Measurements from ENCODE around the gene MED27.

The MED27 gene

DNA sequence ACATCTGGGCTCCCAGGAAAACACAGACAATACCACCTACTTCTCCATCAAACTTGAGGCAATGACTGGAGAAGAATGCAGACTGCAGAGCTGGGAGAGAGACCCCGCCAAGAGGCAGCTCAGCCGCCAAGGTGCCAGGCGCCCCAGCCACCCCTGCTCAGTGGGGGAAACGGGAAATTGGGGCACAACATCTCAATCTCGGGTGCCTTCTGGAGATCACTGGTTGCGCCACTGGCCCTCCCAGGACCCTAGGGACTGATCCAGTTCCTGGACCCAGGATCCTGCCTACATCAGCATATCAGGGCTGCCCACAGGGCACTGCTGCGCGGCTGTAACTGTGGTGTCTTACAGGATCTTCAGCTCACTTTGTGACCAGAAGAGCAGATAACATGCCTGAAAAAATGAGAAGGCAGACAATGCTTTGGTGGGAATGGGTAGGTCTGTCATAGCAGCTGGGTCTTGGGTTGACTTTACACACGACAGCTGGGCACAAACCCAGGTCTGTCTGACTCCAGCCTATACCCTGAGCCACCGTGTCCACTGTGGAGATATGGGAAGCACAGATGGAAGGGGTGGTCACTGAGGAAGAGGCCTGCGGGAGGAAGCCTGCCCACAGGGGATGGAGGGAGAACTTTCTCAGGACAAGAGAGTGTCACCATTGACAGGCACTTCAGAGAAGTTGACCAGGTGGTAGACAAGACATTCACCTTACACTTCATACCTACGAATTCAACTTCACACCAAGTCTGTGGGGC lies 204.6 kb downstream of the MED27 start:
- Mint-ChIP-seq H3K4me3 (no peak overlapping the region), H3K27ac (no peak overlapping the region), H3K27me3 (ENCODE audit: low read depth) (no peaks in the 10 kb centered on the region), H3K4me1 (ENCODE audit: low read depth) (peaks cover 19% of the 10 kb centered on the region), H3K36me3 (ENCODE audit: low read depth) (no peaks in the 10 kb centered on the region), H3K9me3 (no peaks in the 10 kb centered on the region)
- DNase-seq (ENCODE audit: low spot score), result no peak

DNA sequence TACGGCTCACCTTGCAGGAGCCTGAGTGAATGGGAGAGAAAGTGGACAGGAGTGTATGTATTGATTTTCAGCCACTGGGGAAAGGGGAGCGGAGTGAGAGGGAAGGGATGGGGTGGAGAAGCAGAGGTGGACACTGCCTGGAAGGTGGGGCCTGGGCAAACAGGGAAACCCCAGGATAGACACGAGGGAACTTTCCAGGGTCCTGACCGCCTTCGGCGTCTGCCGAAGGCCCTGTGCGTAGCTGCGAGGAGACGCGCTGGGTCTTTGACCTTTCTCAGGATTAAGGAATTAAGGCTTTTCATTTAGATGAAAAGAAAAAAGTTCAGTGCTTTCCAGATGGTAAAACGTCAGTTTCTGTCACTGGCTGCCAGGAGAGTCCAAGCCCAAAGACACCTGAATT lies 205.2 kb downstream of the MED27 start:
- Mint-ChIP-seq H3K27ac (no peak overlapping the region), H3K9me3 (no peaks in the 10 kb centered on the region), H3K36me3 (ENCODE audit: low read depth) (no peaks in the 10 kb centered on the region), H3K4me1 (ENCODE audit: low read depth) (peaks cover 19% of the 10 kb centered on the region), H3K27me3 (ENCODE audit: low read depth) (no peaks in the 10 kb centered on the region), H3K4me3 (no peak overlapping the region)
- no peak for DNase-seq (ENCODE audit: low spot score)

DNA sequence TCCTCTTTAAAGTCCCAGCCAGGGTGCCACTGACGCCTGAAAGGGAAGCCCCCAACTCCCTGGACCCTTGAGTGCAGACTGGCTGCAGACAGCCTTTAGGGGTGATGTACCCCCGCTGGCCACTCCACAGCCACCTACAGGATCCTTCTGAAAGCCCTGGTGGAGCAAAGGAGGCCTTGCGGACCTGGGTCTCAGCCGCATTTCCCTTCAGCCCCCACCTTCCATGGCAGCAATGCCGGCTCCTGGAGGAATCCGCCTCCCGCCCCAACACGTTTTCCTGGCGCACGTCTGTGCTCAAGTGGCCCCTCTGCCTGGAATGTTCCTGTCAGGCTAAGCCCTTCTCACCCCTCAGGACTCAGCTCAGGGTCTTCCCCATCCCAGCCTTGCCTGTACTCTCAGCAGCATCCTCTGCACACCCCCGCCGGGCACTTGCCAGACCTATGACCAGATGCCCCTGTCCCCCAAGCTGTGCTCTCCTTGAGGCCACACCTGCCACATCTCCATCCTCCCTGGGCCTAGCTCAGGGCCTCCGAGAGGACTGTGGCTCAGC lies 205.7 kb downstream of the MED27 start:
- DNase-seq (ENCODE audit: low spot score), result no peak
- H3K27ac Mint-ChIP-seq, result no peak overlapping the region
- H3K4me1 Mint-ChIP-seq (ENCODE audit: low read depth), result peaks cover 19% of the 10 kb centered on the region
- no peaks in the 10 kb centered on the region for H3K9me3 Mint-ChIP-seq
- no peak overlapping the region for H3K4me3 Mint-ChIP-seq
- no peaks in the 10 kb centered on the region for H3K36me3 Mint-ChIP-seq (ENCODE audit: low read depth)
- H3K27me3 Mint-ChIP-seq (ENCODE audit: low read depth), result no peaks in the 10 kb centered on the region

DNA sequence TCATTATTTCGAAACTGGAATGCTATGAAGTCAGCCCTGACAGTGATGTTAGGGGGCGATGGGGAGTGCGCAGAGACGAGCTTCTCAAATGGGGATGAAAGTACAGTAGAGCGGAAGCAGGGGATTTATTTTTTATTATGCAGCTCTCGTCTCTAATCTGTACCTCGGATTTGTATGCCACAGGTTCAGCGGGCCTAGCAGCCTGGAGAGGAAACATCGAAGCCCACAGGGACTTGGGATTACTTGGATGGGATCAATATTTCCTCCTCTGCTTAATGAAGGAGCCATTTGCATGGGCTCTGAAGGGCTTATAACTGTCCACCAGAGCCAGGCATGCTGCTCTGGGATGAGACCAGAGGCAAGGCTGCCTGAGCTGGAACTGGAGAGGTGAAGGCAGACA lies 206.3 kb downstream of the MED27 start:
- Mint-ChIP-seq H3K36me3 (ENCODE audit: low read depth) (no peaks in the 10 kb centered on the region), H3K4me3 (no peak overlapping the region), H3K9me3 (no peaks in the 10 kb centered on the region), H3K4me1 (ENCODE audit: low read depth) (peaks cover 19% of the 10 kb centered on the region), H3K27ac (no peak overlapping the region), H3K27me3 (ENCODE audit: low read depth) (no peaks in the 10 kb centered on the region)
- no peak for DNase-seq (ENCODE audit: low spot score)

DNA sequence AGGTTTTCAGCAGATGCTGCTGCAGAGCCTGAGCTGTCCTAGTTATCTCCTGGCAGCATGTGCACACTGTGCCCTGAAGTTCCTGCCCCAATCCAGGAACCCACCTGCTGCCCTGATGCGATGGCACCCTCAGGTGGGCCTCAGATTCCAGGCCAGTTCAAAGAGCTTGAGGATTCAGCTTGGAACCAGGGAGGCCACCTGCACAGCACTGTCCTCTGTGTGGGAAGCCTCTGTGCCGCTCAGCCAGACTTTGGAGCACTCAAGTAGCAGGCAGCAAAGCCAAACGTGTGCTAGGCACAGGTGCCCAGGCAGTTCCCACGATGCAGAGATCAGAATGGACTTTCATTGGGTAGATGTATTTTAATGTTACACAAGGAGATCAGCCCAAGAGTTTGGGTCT lies 207.0 kb downstream of the MED27 start:
- Mint-ChIP-seq H3K4me1 (ENCODE audit: low read depth) (peaks cover 19% of the 10 kb centered on the region), H3K4me3 (no peak overlapping the region), H3K27me3 (ENCODE audit: low read depth) (no peaks in the 10 kb centered on the region), H3K36me3 (ENCODE audit: low read depth) (no peaks in the 10 kb centered on the region), H3K27ac (no peak overlapping the region), H3K9me3 (no peaks in the 10 kb centered on the region)
- DNase-seq (ENCODE audit: low spot score), result no peak

DNA sequence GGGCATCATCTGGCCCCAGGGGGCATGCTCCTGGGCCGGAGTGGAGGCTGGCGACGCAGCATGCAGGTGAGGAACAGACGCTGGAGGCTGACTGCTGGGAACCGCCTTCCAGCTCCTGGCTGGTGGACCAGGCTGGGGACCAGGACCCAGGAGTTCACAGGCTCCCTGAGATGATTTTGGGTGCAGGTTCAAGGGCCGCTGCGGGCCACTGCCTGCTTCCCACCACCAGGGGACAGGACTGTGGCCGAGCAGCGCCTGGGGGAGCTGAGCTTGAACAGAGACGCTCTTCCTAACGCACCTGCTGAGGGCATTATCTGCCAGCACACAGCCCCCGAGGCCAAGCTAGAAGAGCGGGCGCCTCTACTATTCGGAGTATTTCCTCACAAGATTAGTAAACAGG lies 207.7 kb downstream of the MED27 start:
- no peaks in the 10 kb centered on the region for H3K27me3 Mint-ChIP-seq (ENCODE audit: low read depth)
- H3K9me3 Mint-ChIP-seq, result no peaks in the 10 kb centered on the region
- peaks cover 16% of the 10 kb centered on the region for H3K4me1 Mint-ChIP-seq (ENCODE audit: low read depth)
- no peaks in the 10 kb centered on the region for H3K36me3 Mint-ChIP-seq (ENCODE audit: low read depth)
- H3K4me3 Mint-ChIP-seq, result no peak overlapping the region
- DNase-seq (ENCODE audit: low spot score), result no peak
- no peak overlapping the region for H3K27ac Mint-ChIP-seq

DNA sequence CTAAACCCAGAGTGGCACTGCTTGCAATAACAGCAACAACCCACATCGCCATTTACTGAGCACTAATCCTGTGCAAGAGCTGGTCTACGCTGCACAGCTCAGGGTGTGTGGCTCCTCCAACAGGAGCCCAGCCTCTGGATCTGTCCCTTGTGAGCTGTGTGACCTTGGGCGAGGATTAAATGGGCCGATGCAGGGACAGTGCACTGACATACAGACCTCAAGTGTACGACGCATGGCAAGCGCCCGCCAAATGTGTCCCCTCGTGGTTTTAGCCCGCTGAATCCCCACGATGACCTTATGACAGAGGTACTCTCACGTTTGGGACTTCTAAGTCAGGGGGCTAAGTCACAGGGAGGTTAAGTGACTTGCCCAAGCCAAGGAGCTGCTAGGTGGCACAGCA lies 209.5 kb downstream of the MED27 start:
- no peak for DNase-seq (ENCODE audit: low spot score)
- peaks cover 1% of the 10 kb centered on the region for H3K4me1 Mint-ChIP-seq (ENCODE audit: low read depth)
- no peak overlapping the region for H3K27ac Mint-ChIP-seq
- H3K4me3 Mint-ChIP-seq, result no peak overlapping the region
- H3K36me3 Mint-ChIP-seq (ENCODE audit: low read depth), result no peaks in the 10 kb centered on the region
- H3K27me3 Mint-ChIP-seq (ENCODE audit: low read depth), result no peaks in the 10 kb centered on the region
- H3K9me3 Mint-ChIP-seq, result no peaks in the 10 kb centered on the region

DNA sequence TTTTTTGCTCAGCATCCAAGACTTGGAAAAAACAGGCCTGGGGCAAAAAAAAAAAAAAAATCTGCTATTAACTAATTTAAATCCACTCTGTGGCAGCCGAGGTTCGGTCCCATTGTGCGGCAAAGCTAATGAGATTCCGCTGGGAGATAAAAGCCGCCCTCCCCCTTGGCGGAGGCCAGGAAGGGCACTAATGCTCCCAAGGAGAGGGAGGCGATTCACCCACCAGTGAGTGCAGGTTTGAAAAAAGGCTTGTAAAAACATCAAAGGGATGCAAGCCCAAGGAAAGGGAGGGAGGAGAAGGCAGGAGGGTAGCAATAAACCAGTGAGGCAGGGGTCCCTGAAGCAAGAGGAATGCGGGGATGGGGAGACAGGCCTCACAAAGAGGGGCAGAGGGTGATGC lies 210.3 kb downstream of the MED27 start:
- no peak overlapping the region for H3K27ac Mint-ChIP-seq

DNA sequence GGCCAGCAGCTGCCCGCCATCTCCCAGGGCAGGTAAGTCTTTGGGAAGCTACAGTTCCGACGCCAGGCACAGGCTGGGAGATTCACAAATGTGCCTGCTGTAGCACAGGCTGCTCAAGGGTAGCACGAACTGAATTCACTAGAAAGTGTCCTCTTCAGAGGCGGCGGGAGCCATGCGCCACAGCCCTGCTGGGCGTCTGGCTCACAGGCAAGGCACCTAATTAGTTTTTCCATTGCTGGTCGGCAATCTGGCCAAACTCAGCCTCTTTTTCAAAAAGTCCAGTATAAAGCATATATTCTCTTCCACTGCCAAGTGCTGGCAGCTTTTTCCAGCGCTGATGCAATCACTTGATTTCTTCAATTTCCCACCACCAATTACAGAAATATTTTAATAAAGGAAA lies 210.9 kb downstream of the MED27 start:
- no peaks in the 10 kb centered on the region for H3K36me3 Mint-ChIP-seq (ENCODE audit: low read depth)
- H3K4me3 Mint-ChIP-seq, result no peak overlapping the region
- H3K27ac Mint-ChIP-seq, result no peak overlapping the region
- H3K4me1 Mint-ChIP-seq (ENCODE audit: low read depth), result no peaks in the 10 kb centered on the region
- DNase-seq (ENCODE audit: low spot score), result no peak
- H3K9me3 Mint-ChIP-seq, result no peaks in the 10 kb centered on the region
- H3K27me3 Mint-ChIP-seq (ENCODE audit: low read depth), result no peaks in the 10 kb centered on the region

More for the DNA sequence above, 210.3 kb downstream of the MED27 start:
- Mint-ChIP-seq H3K4me3 (no peak overlapping the region), H3K27me3 (ENCODE audit: low read depth) (no peaks in the 10 kb centered on the region), H3K36me3 (ENCODE audit: low read depth) (no peaks in the 10 kb centered on the region), H3K9me3 (no peaks in the 10 kb centered on the region), H3K4me1 (ENCODE audit: low read depth) (no peaks in the 10 kb centered on the region)
- no peak for DNase-seq (ENCODE audit: low spot score)

DNA sequence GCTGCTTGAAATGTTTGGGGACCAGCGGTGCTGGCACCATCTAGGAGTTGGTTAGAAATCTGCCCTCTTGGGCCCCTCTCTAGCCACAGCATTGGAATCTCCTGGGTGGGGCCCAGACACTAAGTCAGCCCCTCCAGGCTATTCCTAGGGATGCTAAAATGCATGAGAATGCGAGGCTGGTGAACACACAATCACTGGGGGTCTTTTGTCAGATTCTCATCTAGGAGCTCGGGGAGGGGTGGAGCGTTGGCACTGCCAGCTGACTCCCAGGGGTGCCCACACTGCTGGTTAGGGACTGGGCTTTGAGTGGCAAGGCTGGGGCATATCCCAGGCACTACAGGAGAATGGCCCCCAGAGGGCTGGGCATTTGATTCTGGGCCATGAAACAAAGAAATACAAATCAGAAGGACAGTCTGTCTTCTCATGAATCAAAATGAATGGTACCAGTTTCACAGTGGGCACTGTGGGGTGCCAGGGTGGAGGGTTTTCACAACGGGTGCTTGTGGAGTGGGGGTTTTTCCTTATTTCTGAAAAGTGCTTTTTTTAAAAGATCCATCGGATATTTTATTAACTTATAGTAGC lies 212.0 kb downstream of the MED27 start:
- H3K4me1 Mint-ChIP-seq (ENCODE audit: low read depth), result no peaks in the 10 kb centered on the region
- no peaks in the 10 kb centered on the region for H3K36me3 Mint-ChIP-seq (ENCODE audit: low read depth)
- no peak overlapping the region for H3K4me3 Mint-ChIP-seq
- DNase-seq (ENCODE audit: low spot score), result no peak
- H3K27me3 Mint-ChIP-seq (ENCODE audit: low read depth), result no peaks in the 10 kb centered on the region
- H3K27ac Mint-ChIP-seq, result no peak overlapping the region
- H3K9me3 Mint-ChIP-seq, result no peaks in the 10 kb centered on the region

DNA sequence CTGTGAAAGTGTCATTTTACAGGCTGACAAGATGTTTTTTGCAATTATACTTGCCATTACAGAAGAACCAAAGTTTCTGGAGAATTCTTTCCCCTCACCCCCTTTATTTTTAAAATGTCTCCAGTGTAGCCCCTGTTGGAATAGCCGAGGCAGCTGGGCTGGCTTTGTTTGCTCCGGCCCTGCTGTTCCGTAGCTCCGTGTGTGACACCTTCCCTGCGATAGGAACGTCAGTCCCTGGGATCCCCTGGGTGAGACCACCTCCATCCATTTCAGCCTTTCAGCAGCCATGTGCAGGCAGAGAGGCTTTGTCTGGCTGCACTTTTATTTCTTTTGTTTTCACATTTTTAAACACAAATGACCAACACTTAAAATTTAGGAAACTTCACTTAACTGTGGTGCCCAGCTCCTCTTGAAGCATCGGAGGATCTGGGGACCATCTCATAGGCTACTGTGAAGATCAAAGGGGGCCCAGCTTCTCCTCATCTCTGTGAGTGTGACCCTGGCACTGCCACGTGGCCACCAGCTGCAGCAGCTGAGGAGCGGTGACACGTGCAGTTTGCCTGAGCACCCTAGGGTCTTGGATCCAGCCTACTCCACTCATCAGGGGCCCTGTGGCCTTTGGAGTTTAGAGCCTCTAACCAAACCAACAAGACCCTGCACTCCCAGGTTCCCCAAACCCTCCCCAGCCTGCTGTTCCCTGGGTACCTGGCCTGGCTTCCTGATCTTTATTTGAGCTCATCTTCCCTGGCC lies 214.0 kb downstream of the MED27 start:
- Mint-ChIP-seq H3K27ac (no peak overlapping the region), H3K4me1 (ENCODE audit: low read depth) (no peaks in the 10 kb centered on the region), H3K27me3 (ENCODE audit: low read depth) (no peaks in the 10 kb centered on the region), H3K9me3 (no peaks in the 10 kb centered on the region), H3K36me3 (ENCODE audit: low read depth) (no peaks in the 10 kb centered on the region), H3K4me3 (no peak overlapping the region)
- no peak for DNase-seq (ENCODE audit: low spot score)

DNA sequence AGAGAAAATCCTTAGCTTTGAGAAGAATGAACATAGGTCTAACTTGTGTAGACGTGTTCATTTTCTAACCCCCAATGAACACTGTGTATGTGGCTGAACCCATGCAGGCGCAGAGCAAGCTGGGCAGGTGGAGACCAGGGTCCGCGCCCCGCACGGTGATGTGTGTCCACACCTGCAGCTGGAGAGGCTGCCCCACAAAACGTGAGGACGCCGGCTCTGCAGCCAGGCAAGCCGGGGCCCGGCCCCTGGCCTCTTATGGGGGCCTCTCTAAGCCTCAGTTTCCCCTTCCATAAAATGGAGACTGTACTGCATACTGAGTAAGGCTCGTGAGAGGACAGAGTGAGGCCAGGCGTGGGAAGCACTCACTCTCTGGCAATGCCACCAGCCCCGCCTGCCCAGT lies 215.1 kb downstream of the MED27 start:
- H3K27me3 Mint-ChIP-seq (ENCODE audit: low read depth), result no peaks in the 10 kb centered on the region

DNA sequence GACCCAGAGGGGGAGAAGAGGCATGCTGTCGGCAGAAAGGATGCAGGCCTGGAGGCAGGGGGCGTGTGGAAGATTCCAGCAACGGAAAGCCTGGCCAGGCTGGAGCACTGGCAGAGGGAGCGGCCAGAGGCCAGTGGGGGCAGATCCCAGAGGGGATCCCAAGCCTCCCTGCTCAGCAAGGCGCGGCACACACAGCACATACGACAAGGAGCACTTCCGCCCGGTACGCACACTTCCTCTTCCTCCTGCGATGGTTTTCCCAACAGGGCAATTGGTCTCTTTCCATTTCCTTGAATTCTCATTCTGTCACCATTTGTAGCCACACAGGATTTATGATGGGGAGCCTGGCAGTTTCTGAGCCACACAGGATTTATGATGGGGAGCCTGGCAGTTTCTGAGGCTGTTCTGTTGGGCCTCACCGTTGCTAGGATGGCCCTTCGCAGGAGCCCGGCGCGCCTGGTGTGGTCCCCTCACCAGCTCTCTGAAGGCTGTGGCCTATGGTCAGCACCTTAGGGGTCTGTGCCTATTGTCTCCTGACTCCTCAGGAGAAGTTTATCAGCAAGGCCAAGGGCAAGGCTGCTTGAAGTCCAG lies 216.3 kb downstream of the MED27 start:
- no peak overlapping the region for H3K4me3 Mint-ChIP-seq
- H3K27ac Mint-ChIP-seq, result no peak overlapping the region
- H3K36me3 Mint-ChIP-seq (ENCODE audit: low read depth), result no peaks in the 10 kb centered on the region
- no peaks in the 10 kb centered on the region for H3K4me1 Mint-ChIP-seq (ENCODE audit: low read depth)
- no peaks in the 10 kb centered on the region for H3K9me3 Mint-ChIP-seq
- DNase-seq (ENCODE audit: low spot score), result no peak
- no peaks in the 10 kb centered on the region for H3K27me3 Mint-ChIP-seq (ENCODE audit: low read depth)

More for the DNA sequence above, 215.1 kb downstream of the MED27 start:
- H3K9me3 Mint-ChIP-seq, result no peaks in the 10 kb centered on the region
- H3K27ac Mint-ChIP-seq, result no peak overlapping the region
- no peak overlapping the region for H3K4me3 Mint-ChIP-seq
- no peaks in the 10 kb centered on the region for H3K4me1 Mint-ChIP-seq (ENCODE audit: low read depth)
- H3K36me3 Mint-ChIP-seq (ENCODE audit: low read depth), result no peaks in the 10 kb centered on the region
- DNase-seq (ENCODE audit: low spot score), result no peak

DNA sequence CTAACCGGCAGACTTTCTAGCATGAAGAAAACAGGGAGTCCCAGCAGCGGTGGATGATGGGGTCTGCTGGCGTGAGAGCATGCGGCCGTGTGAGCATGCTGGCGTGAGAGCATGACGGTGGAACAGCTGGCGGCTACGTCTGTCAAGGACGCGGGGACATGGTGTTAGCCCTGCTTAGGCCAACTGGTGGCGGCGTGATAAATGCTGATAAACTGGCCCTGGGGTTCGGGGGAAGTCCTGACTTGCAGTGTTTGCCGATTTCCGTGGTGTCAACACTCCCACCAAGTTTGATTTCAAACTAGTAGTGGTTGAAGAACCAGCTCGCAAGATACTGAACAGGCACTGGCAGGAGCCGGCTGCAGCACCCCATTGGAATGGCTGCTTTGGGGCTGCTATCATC lies 217.4 kb downstream of the MED27 start:
- Mint-ChIP-seq H3K27ac (no peak overlapping the region), H3K4me3 (no peak overlapping the region), H3K4me1 (ENCODE audit: low read depth) (no peaks in the 10 kb centered on the region), H3K27me3 (ENCODE audit: low read depth) (no peaks in the 10 kb centered on the region), H3K36me3 (ENCODE audit: low read depth) (no peaks in the 10 kb centered on the region), H3K9me3 (no peaks in the 10 kb centered on the region)
- no peak for DNase-seq (ENCODE audit: low spot score)
